ENCODE measurements around the gene RNF32. TPM values are rescaled to one million over a fixed set of nuclear protein-coding genes. Genes with fewer than 3 reads are reported as not detected.

The RNF32 gene
- total and polyA plus RNA-seq, 2 of the 13 experiments (the other 11 are each of a cell fraction or from before 2014, with no cell fraction given): not detected

GRCh38 chr7:156614434-156615264, 25.9 kb upstream of the RNF32 start (continued):
- no peak for TF ChIP-seq CERS6 (CRISPR knock-in tag; IDR thresholded peaks at IDR 0.05)
- peak; percentile 63; the same call in 1 of the 2 replicates for TF ChIP-seq ZBTB7B (CRISPR knock-in tag; IDR thresholded peaks at IDR 0.05)
- TF ChIP-seq ZNF75D (CRISPR knock-in tag; IDR thresholded peaks at IDR 0.05; ENCODE audit: borderline replicate concordance): no peak
- TF ChIP-seq GATA4 (IDR thresholded peaks at IDR 0.05; ENCODE audit: borderline replicate concordance, low read depth): peak; percentile 93; the same call in 1 of the 2 replicates
- TF ChIP-seq ZNF275 (CRISPR knock-in tag; IDR thresholded peaks at IDR 0.05; ENCODE audit: borderline replicate concordance): no peak
- TF ChIP-seq, protein P1, sequence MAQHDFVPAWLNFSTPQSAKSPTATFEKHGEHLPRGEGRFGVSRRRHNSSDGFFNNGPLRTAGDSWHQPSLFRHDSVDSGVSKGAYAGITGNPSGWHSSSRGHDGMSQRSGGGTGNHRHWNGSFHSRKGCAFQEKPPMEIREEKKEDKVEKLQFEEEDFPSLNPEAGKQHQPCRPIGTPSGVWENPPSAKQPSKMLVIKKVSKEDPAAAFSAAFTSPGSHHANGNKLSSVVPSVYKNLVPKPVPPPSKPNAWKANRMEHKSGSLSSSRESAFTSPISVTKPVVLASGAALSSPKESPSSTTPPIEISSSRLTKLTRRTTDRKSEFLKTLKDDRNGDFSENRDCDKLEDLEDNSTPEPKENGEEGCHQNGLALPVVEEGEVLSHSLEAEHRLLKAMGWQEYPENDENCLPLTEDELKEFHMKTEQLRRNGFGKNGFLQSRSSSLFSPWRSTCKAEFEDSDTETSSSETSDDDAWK (CRISPR knock-in tag; IDR thresholded peaks at IDR 0.05): no peak
- TF ChIP-seq ATF1 (CRISPR knock-in tag; IDR thresholded peaks at IDR 0.05): peak; percentile 84
- no peak for TF ChIP-seq RFX1 (IDR thresholded peaks at IDR 0.05)
- peak; percentile 75; the same call in 1 of the 2 replicates for TF ChIP-seq FOXK1 (CRISPR knock-in tag; IDR thresholded peaks at IDR 0.05; ENCODE audit: borderline replicate concordance, low read depth)
- TF ChIP-seq SOX13 (IDR thresholded peaks at IDR 0.05): peak; percentile 89
- peak in 1 of 2 experiments; percentile 96; a peak in 3 of 4 replicates for TF ChIP-seq SOX13 (CRISPR knock-in tag; conservative IDR thresholded peaks at IDR 0.05 in 1 of 2, IDR thresholded peaks at IDR 0.05 in 1 of 2)
- no peak; the same call in 1 of the 2 replicates for TF ChIP-seq ZNF703 (CRISPR knock-in tag; IDR thresholded peaks at IDR 0.05; ENCODE audit: borderline replicate concordance)
- TF ChIP-seq TBP (CRISPR knock-in tag; IDR thresholded peaks at IDR 0.05): no peak
- peak; percentile 51; the same call in 1 of the 2 replicates for TF ChIP-seq THAP11 (CRISPR knock-in tag; IDR thresholded peaks at IDR 0.05)
- TF ChIP-seq ATF5 (CRISPR knock-in tag; IDR thresholded peaks at IDR 0.05; ENCODE audit: low read depth): no peak
- peak; percentile 89; the same call in 1 of the 2 replicates for TF ChIP-seq ZNF615 (CRISPR knock-in tag; IDR thresholded peaks at IDR 0.05; ENCODE audit: borderline replicate concordance)
- TF ChIP-seq PHF5A (CRISPR knock-in tag; IDR thresholded peaks at IDR 0.05; ENCODE audit: low read depth, unreplicated experiment): peak; percentile 40
- peak; percentile 99 for TF ChIP-seq ZNF362 (CRISPR knock-in tag; IDR thresholded peaks at IDR 0.05; ENCODE audit: borderline replicate concordance)
- no peak for TF ChIP-seq ZSCAN12 (CRISPR knock-in tag; IDR thresholded peaks at IDR 0.05)
- TF ChIP-seq ATM (IDR thresholded peaks at IDR 0.05; ENCODE audit: borderline replicate concordance): no peak
- no peak for TF ChIP-seq ZNF30 (CRISPR knock-in tag; IDR thresholded peaks at IDR 0.05)
- no peak for TF ChIP-seq ETS1 (CRISPR knock-in tag; IDR thresholded peaks at IDR 0.05)

All from HepG2 (cell line).